Measurements from ENCODE around the gene GPR21. TPM values are rescaled to one million over a fixed set of nuclear protein-coding genes. Genes with fewer than 3 reads are reported as not detected.

Gene GPR21
- polyA plus RNA-seq, 1 of the 3 experiments (the other 2 are of a cell fraction), result not detected

DNA sequence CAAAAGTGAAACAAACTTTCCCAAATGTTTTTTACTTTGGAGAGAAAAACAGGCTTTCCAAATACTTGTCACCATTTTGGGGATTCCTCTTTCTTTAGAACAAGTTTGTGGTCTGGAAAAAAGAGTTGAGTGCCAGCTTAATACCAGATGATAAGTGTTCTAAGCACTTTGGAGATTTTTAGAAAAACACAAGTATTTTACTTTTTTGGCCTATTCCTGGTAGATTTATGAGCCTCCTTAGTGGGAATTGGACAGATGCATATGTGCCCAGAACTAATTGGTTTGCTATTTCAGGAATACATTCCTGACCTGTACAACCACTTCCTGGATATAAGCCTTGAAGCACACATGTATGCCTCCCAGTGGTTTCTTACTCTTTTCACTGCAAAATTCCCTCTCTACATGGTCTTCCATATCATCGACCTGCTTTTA lies 40.5 kb downstream of the GPR21 start (continued):
- TF ChIP-seq SIN3A (IDR thresholded peaks at IDR 0.05; ENCODE audit: borderline replicate concordance, low read depth, low read length) (no peak), GABPA (IDR thresholded peaks at IDR 0.05; ENCODE audit: low read depth) (no peak), SMC3 (IDR thresholded peaks at IDR 0.05; ENCODE audit: low read depth, low read length) (no peak; the same call in 1 of the 2 replicates), TAF1 (IDR thresholded peaks at IDR 0.05; ENCODE audit: borderline replicate concordance, low read depth, low read length) (no peak), YY1 (IDR thresholded peaks at IDR 0.05; ENCODE audit: low read depth) (no peak), ELF1 (IDR thresholded peaks at IDR 0.05) (peak; percentile 69)
- TF ChIP-seq, protein P1, sequence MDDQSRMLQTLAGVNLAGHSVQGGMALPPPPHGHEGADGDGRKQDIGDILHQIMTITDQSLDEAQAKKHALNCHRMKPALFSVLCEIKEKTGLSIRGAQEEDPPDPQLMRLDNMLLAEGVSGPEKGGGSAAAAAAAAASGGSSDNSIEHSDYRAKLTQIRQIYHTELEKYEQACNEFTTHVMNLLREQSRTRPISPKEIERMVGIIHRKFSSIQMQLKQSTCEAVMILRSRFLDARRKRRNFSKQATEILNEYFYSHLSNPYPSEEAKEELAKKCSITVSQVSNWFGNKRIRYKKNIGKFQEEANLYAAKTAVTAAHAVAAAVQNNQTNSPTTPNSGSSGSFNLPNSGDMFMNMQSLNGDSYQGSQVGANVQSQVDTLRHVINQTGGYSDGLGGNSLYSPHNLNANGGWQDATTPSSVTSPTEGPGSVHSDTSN (IDR thresholded peaks at IDR 0.05), result peak; percentile 89
- TF ChIP-seq, protein P2, sequence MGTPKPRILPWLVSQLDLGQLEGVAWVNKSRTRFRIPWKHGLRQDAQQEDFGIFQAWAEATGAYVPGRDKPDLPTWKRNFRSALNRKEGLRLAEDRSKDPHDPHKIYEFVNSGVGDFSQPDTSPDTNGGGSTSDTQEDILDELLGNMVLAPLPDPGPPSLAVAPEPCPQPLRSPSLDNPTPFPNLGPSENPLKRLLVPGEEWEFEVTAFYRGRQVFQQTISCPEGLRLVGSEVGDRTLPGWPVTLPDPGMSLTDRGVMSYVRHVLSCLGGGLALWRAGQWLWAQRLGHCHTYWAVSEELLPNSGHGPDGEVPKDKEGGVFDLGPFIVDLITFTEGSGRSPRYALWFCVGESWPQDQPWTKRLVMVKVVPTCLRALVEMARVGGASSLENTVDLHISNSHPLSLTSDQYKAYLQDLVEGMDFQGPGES (IDR thresholded peaks at IDR 0.05; ENCODE audit: low read depth, low read length), result no peak

DNA sequence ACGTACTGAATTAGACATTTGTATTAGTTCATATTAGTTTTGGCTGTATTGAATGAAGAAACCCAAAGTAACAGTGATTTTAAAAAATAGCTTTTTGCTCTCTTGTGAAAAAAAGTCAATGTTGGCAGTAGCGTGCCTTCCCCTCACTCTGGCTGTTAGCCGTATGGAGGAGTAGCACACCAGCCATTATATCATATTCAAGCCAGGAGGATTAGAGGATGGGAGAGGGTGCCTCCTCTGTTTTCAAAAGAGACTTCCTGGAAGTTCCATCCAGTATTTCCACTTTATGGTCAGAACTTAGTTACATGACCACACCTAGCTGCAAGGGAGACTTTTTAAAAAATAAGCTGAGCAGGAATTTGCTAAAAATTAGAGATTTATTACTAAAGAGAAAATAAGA lies 41.2 kb downstream of the GPR21 start:
- Histone ChIP-seq H3K4me2 (peak overlapping the region; percentile 5; the same call in 1 of the 2 replicates), H3K27me3 (ENCODE audit: insufficient read depth) (no peaks in the 10 kb centered on the region), H3K27ac (ENCODE audit: low read depth in 2 of 2, low read length in 1 of 2) (peak overlapping the region; percentile 75 to 79; a peak in 3 of 4 replicates), H3K9ac (no peak overlapping the region), H3K36me3 (replicated peaks in 1 of 2; ENCODE audit: control insufficient read depth in 1 of 2, insufficient read depth in 2 of 2, low read length in 1 of 2) (peaks cover 52 to 72% of the 10 kb centered on the region in 2 experiments), H2AFZ (ENCODE audit: low read depth) (no peak overlapping the region), H3K4me3 (ENCODE audit: low read depth in 2 of 2, low read length in 1 of 2) (peak overlapping the region in 1 of 2 experiments; percentile 12; a peak in 1 of 4 replicates), H3K9me3 (no peaks in the 10 kb centered on the region), H3K9me2 (no peaks in the 10 kb centered on the region), H4K20me1 (ENCODE audit: insufficient read depth) (no peaks in the 10 kb centered on the region), H3K79me2 (ENCODE audit: insufficient read depth) (no peaks in the 10 kb centered on the region), H3K4me1 (ENCODE audit: control insufficient read depth in 1 of 2, insufficient read depth in 2 of 2, low read depth in 1 of 2, low read length in 1 of 2) (peaks cover 0 to 22% of the 10 kb centered on the region in 2 experiments; a peak in 3 of 4 replicates), H3F3A (replicated peaks; ENCODE audit: insufficient read depth) (peaks cover 11% of the 10 kb centered on the region)
- ChIA-PET POLR2A (no interaction called here), CTCF (interaction anchor here (1.3 to 5.9 kb wide), 4 partner anchors 22 to 279 kb away, joined by 3 to 37 read pairs (median 8); no protein-coding TSS in a partner anchor)
- WGBS (ENCODE audit: low lambda C conversion rate), result 98% methylated on average over 3 of the region's 3 CpGs
- TF ChIP-seq GABPA (IDR thresholded peaks at IDR 0.05; ENCODE audit: low read depth) (no peak), SIN3A (IDR thresholded peaks at IDR 0.05; ENCODE audit: borderline replicate concordance, low read depth, low read length) (no peak), EZH2phosphoT487 (IDR thresholded peaks at IDR 0.05; ENCODE audit: borderline replicate concordance, low read depth) (no peak), GATA2 (CRISPR knock-in tag; IDR thresholded peaks at IDR 0.05) (no peak), POLR2AphosphoS5 (IDR thresholded peaks at IDR 0.05; ENCODE audit: low read depth, low read length) (no peak), MXI1 (IDR thresholded peaks at IDR 0.05; ENCODE audit: low read depth, low read length) (no peak), CHD2 (IDR thresholded peaks at IDR 0.05; ENCODE audit: low read length, partially characterized antibody) (no peak), FOXJ3 (CRISPR knock-in tag; IDR thresholded peaks at IDR 0.05) (no peak), RXRA (IDR thresholded peaks at IDR 0.05; ENCODE audit: borderline replicate concordance, low read depth) (no peak)
- TF ChIP-seq, protein P3, sequence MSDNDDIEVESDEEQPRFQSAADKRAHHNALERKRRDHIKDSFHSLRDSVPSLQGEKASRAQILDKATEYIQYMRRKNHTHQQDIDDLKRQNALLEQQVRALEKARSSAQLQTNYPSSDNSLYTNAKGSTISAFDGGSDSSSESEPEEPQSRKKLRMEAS (IDR thresholded peaks at IDR 0.05; ENCODE audit: low read depth), result no peak
- no peak for DNase-seq
